Fibroblast of the aortic adventitia (primary cell): ENCODE measurements around the gene GPATCH4. TPM values are rescaled to one million over a fixed set of nuclear protein-coding genes. Genes with fewer than 3 reads are reported as not detected.

Source experiments
- DNase-seq: peaks from one replicate; pipeline ENCODE4 v3.0.0-alpha.2; 2010; ENCODE audit warnings: low read depth
- H3K4me3 ChIP-seq: 2 replicates; pipeline ENCODE4 v1.5.1; 2011; ENCODE audit warnings: low read depth, mild to moderate bottlenecking, control low read depth, low read length, moderate library complexity
- CTCF ChIP-seq: IDR thresholded peaks from 2 replicates; pipeline ENCODE4 v1.5.1; 2011; ENCODE audit warnings: mild to moderate bottlenecking, low read length, control low read depth, inconsistent platforms; ENCODE audit not compliant: insufficient read depth
- total RNA-seq: library from RNA; depleted of rRNA; stranded (reverse); fragments of >200 nt; gene quantifications from 2 replicates; pipeline ENCODE4 v1.2.3, GENCODE V29; 2012; ENCODE audit warnings: low replicate concordance

GPATCH4 gene
- total RNA-seq, 1 donor, result 18.9 TPM

GRCh38 chr1:156598125-156598524 lies 3.2 kb downstream of the GPATCH4 start:
- DNase-seq, result no peak
- no peak for TF ChIP-seq CTCF
- H3K4me3 ChIP-seq, result no peak overlapping the region

- no peak overlapping the region for H3K4me3 ChIP-seq
- no peak for DNase-seq
- TF ChIP-seq CTCF, result no peak
Observed at GRCh38 chr1:156596426-156596825, 4.9 kb downstream of the GPATCH4 start.

- DNase-seq, result no peak
- no peak overlapping the region for H3K4me3 ChIP-seq
- TF ChIP-seq CTCF, result no peak
Observed at GRCh38 chr1:156595016-156595415, 6.3 kb downstream of the GPATCH4 start.

- DNase-seq, result no peak
- H3K4me3 ChIP-seq, result no peak overlapping the region
- no peak for TF ChIP-seq CTCF
Observed at GRCh38 chr1:156594190-156594589, 7.1 kb downstream of the GPATCH4 start.

- TF ChIP-seq CTCF, result no peak
- no peak for DNase-seq
- no peak overlapping the region for H3K4me3 ChIP-seq
Observed at GRCh38 chr1:156593661-156593989, 7.7 kb downstream of the GPATCH4 start.

- DNase-seq, result no peak
- no peak overlapping the region for H3K4me3 ChIP-seq
- TF ChIP-seq CTCF, result no peak
Observed at GRCh38 chr1:156592910-156593660, 8.2 kb downstream of the GPATCH4 start.
